C4-2B (cell line): ENCODE data around the gene RAB14.

Experiments used
- H3K27ac ChIP-seq: fragments of 450-650 bp; 2 replicates; pipeline ENCODE4 v1.5.1; 2017
- ZFX ChIP-seq: fragments of 450-650 bp; IDR thresholded peaks from 2 replicates; pipeline ENCODE4 v1.6.1; 2017
- TF ChIP-seq, protein P1 (sequence below): fragments of 450-650 bp; conservative IDR thresholded peaks from 2 replicates; pipeline ENCODE4 v1.5.1; 2017; ENCODE audit warnings: mild to moderate bottlenecking

The RAB14 gene

DNA sequence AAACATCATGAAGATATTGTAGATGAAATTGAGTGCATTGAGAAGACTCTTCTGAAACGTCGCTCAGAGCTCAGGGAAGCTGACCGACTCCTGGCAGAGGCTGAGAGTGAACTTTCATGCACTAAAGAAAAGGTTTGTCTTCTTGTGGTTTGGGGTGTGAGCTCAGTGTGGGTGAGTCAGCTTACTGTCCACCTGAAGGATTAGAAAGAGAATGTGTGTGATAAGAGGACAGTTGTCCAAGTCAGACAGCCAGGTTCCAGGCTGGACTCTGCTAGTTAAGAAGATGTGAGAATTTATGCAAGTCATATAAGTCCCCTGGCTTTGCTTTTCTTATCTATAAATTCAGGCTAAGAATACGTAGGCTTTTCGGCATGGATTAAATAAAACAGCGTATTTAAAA, 46.9 kb downstream of the RAB14 start:
- H3K27ac ChIP-seq = no peak overlapping the region
- no peak for TF ChIP-seq ZFX
- TF ChIP-seq, protein P1, sequence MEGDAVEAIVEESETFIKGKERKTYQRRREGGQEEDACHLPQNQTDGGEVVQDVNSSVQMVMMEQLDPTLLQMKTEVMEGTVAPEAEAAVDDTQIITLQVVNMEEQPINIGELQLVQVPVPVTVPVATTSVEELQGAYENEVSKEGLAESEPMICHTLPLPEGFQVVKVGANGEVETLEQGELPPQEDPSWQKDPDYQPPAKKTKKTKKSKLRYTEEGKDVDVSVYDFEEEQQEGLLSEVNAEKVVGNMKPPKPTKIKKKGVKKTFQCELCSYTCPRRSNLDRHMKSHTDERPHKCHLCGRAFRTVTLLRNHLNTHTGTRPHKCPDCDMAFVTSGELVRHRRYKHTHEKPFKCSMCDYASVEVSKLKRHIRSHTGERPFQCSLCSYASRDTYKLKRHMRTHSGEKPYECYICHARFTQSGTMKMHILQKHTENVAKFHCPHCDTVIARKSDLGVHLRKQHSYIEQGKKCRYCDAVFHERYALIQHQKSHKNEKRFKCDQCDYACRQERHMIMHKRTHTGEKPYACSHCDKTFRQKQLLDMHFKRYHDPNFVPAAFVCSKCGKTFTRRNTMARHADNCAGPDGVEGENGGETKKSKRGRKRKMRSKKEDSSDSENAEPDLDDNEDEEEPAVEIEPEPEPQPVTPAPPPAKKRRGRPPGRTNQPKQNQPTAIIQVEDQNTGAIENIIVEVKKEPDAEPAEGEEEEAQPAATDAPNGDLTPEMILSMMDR = no peak

DNA sequence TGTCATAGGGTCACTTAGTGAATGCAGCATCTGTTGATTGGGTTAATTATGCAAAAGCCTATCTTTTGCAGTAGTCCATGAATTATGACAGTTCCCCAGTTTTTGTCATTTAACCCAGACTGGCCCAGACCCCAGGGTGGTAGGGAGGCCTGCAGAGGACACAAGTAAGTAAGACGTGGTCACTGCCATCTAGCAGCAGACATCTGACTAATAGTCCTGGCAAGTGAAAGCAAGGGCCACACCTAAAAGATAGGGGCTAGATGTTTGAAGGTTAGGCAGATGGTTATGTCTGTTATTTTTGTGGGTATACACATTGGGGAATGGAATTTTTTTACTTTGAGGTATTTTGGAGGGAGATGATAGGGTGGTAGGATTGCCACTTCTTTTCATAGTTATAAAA, 48.0 kb downstream of the RAB14 start:
- H3K27ac ChIP-seq = no peak overlapping the region

DNA sequence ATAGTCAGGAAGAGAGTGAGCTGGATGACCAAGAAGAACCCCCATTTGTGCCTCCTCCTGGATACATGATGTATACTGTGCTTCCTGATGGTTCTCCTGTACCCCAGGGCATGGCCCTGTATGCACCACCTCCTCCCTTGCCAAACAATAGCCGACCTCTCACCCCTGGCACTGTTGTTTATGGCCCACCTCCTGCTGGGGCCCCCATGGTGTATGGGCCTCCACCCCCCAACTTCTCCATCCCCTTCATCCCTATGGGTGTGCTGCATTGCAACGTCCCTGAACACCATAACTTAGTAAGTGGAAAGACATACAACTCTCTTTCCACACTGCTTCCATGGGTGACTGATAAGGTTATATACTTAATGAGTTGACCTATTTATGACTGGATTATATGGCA, 51.5 kb downstream of the RAB14 start:
- H3K27ac ChIP-seq = no peak overlapping the region
- TF ChIP-seq, protein P1 = no peak
- no peak for TF ChIP-seq ZFX

More for the DNA sequence above, 48.0 kb downstream of the RAB14 start:
- TF ChIP-seq, protein P1 = no peak
- TF ChIP-seq ZFX = no peak

DNA sequence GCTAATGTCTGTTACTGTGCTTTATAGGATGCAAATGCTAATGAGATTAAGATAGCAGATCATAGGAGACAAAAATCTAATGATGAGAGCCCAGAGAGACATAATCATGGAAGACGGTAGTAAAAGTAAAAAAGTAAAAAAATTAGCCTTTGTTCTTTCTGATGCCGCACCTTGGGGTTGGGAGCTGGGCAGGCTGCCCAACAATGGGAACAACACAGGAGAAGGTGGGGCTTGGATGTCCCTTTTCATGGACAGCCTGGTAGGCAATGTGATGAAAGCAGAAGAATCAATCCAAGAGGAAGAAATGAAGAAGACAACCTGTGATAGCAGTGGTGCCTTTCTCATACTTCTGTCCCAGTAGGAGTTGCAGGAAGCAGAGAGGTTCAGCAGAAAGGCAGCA, 57.2 kb downstream of the RAB14 start:
- TF ChIP-seq ZFX = no peak
- TF ChIP-seq, protein P1 = no peak

DNA sequence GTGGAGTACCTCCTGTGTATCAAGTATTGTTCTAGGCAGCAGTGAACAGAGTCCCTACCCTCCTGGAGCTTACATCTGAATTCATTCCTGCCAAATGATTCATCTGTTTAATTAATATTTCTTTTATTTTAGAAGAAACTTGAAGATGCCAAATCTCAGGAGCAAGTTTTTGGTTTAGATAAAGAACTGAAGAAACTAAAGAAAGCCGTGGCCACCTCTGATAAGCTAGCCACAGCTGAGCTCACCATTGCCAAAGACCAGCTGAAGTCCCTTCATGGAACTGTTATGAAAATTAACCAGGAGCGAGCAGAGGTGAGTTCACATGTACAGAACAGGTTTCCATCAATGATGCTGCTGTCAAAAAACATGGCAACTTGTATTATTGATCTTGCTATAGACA, 57.9 kb downstream of the RAB14 start:
- TF ChIP-seq ZFX = no peak
- TF ChIP-seq, protein P1 = no peak

More for the DNA sequence above, 57.2 kb downstream of the RAB14 start:
- H3K27ac ChIP-seq = no peak overlapping the region

DNA sequence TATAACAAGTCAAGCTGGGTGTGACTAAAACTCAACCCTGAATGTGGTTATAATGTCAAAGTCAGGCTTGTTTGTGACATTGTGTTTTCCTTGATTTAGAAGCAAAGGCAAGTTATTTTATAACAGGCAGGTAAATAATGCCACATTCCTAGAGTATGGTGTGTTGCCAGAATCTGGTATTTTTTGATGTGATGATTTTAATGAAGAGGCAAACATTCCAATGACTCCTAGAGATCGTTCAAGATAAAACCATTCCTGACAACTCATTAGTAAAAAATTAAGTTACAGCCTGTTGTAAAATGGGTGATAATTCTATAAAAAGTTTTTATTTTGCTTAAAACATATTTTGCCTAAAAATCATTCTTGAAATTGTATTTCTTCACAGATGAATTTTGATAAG, 60.0 kb downstream of the RAB14 start:
- TF ChIP-seq ZFX = no peak
- TF ChIP-seq, protein P1 = no peak
- no peak overlapping the region for H3K27ac ChIP-seq

More for the DNA sequence above, 57.9 kb downstream of the RAB14 start:
- no peak overlapping the region for H3K27ac ChIP-seq

DNA sequence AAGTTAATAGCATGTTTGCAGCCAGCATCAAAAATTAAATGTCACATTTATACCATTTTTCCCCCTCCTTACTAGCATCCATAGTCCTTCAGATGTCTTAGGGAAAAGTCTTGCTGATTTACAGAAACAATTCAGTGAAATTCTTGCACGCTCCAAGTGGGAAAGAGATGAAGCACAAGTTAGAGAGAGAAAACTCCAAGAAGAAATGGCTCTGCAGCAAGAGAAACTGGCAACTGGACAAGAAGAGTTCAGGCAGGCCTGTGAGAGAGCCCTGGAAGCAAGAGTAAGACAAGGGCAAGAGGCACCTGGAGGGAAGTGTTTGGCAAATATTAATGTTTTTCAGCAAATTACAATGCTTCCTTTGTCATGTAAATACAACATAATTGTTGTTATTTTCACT, 60.4 kb downstream of the RAB14 start:
- H3K27ac ChIP-seq = no peak overlapping the region
- TF ChIP-seq, protein P1 = no peak
- no peak for TF ChIP-seq ZFX

DNA sequence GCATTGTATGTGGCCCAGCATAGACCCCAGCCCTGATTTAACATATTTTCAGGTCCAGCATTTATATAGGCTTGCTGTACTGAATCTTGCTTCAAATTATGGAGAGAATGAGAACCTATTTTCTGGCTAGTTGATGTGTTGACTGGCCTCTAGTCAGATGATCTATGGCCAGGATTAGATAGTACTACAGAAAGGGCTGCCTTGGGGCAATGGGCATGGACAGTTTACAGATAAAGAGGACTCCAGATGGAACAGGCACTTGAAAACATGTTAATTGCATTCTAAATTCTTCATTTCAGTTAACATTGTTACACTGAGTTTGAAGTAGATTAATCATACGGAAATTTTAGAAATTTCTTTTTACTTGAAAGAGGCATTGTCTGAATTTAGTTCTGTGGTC, 61.5 kb downstream of the RAB14 start:
- TF ChIP-seq ZFX = no peak
- TF ChIP-seq, protein P1 = no peak
- H3K27ac ChIP-seq = no peak overlapping the region
